Stomach smooth muscle (tissue), 2 donors: ENCODE measurements around the gene DGKH.
"Not testable (repeated sequence)": the region's sequence is repeated elsewhere in the genome, so short reads cannot be mapped to it uniquely, and the experiment has no call there.

Experiments
- H3K27ac ChIP-seq: one replicate; pipeline ENCODE4 v1.7.0; 2013; ENCODE audit warnings: mild to moderate bottlenecking, low read length, inconsistent platforms
- H3K27me3 ChIP-seq, 2 donors: one replicate each; pipeline ENCODE4 v1.7.0; 2013; ENCODE audit warnings: low read length in 2 of 2; ENCODE audit not compliant: insufficient read depth in 2 of 2, control insufficient read depth in 1 of 2
- H3K36me3 ChIP-seq, 2 donors: one replicate each; pipeline ENCODE4 v1.7.0; 2013; ENCODE audit warnings: low read length in 2 of 2; ENCODE audit not compliant: control insufficient read depth in 2 of 2, insufficient read depth in 2 of 2
- H3K4me1 ChIP-seq: one replicate; pipeline ENCODE4 v1.7.0; 2013; ENCODE audit warnings: low read length; ENCODE audit not compliant: control insufficient read depth, insufficient read depth
- H3K4me3 ChIP-seq, 2 donors: one replicate each; pipeline ENCODE4 v1.7.0; 2013; ENCODE audit warnings: low read length in 2 of 2
- H3K9ac ChIP-seq, 2 donors: one replicate each; pipeline ENCODE4 v1.7.0; 2013; ENCODE audit warnings: low read length in 2 of 2, mild to moderate bottlenecking in 1 of 2
- H3K9me3 ChIP-seq, 2 donors: one replicate each; pipeline ENCODE4 v1.7.0; 2013; ENCODE audit warnings: low read length in 2 of 2; ENCODE audit not compliant: control insufficient read depth in 2 of 2
- donor health status: healthy.
- donor health status: Pancreatic carcinoma.

Gene DGKH

DNA sequence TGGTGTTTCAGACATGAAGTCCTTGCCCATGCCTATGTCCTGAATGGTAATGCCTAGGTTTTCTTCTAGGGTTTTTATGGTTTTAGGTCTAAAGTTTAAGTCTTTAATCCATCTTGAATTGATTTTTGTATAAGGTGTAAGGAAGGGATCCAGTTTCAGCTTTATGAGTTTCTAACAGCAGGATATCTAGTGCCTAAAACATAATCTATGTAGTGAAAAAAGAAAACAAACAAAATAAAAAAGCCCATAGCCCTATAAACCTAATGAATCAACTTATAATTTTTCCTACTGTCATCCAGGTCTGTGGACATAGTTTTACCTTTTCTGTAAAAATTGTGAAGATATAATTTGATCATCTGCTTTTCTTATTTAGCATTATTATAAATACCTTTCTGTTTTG, 115.5 kb downstream of the DGKH start:
- not testable (repeated sequence) for H3K27ac ChIP-seq, H3K9me3 ChIP-seq, H3K9ac ChIP-seq, H3K27me3 ChIP-seq, H3K4me3 ChIP-seq, H3K4me1 ChIP-seq
- peaks cover 15 to 19% of the 10 kb centered on the region in 2 donors for H3K36me3 ChIP-seq

DNA sequence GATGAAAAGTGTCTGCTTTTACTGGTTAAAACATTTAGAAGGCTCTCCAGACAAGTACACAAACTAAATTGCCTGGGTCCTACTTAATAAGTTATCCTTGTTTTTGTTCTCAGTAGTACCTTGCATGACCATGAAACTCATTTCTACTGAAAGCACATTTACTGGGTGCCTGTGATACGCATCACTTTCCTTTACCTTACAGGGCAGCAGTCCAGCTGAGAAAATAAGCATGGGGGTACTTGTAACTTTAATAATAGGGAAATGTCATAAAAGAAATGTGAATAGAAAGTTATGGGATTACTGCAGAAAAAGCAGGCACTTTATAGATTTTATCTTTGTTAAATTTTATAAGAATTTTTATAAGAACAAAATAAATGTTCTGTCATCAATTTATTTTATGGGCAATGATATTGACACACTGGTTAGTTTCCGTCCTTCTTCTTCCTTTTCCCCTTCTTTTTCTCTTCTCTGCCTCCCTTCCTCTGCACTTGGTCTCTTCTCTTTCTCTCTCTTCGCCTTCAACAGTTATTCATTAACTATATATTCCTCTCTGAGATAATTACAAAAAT, 116.2 kb downstream of the DGKH start:
- Histone ChIP-seq H3K36me3 (peaks cover 13 to 18% of the 10 kb centered on the region in 2 donors), H3K4me1 (no peaks in the 10 kb centered on the region), H3K27me3 (no peaks in the 10 kb centered on the region), H3K27ac (no peak overlapping the region), H3K4me3 (no peak overlapping the region), H3K9me3 (no peaks in the 10 kb centered on the region), H3K9ac (no peak overlapping the region)

DNA sequence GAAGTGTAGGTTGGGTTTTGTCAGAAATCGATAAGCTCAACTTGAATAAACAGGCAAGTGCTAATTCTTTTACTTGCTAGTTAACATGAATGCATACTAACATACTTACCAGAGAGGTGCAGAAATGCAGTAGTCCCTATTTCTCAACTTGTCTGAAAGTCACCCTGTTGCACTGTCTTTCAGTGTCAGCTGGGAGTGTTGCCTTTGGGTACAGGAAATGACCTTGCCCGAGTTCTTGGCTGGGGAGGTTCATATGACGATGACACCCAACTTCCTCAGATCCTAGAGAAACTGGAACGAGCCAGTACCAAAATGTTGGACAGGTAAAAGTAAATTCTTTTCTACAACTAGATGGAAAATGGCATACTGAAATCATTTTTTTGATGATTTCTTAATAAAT, 120.0 kb downstream of the DGKH start:
- Histone ChIP-seq H3K9ac (no peak overlapping the region), H3K9me3 (no peaks in the 10 kb centered on the region), H3K27ac (no peak overlapping the region), H3K27me3 (no peaks in the 10 kb centered on the region), H3K36me3 (peaks cover 3 to 11% of the 10 kb centered on the region in 2 donors), H3K4me1 (no peaks in the 10 kb centered on the region), H3K4me3 (no peak overlapping the region)

DNA sequence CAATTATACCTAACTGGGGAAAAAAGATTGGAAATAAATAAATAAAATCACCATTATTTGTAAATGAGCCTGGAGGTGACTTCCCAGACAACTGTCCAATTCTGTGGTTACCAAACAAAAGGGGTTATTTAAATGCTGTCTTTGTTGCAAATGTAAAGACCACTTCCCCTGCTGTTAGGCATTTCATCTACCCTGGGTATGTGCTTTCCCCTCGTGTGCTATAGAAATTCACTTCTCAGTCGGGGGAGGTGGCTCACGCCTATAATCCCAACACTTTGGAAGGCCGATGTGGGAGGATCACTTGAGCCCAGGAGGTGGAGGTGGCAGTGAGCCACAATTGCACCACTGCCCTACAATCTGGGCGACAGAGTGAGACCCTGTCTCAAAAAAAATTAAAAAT, 121.6 kb downstream of the DGKH start:
- no peaks in the 10 kb centered on the region for H3K27me3 ChIP-seq
- H3K4me1 ChIP-seq = no peaks in the 10 kb centered on the region
- H3K4me3 ChIP-seq = no peak overlapping the region
- no peak overlapping the region for H3K9ac ChIP-seq
- peaks cover 7 to 13% of the 10 kb centered on the region in 2 donors for H3K36me3 ChIP-seq
- H3K9me3 ChIP-seq = no peaks in the 10 kb centered on the region
- H3K27ac ChIP-seq = no peak overlapping the region

DNA sequence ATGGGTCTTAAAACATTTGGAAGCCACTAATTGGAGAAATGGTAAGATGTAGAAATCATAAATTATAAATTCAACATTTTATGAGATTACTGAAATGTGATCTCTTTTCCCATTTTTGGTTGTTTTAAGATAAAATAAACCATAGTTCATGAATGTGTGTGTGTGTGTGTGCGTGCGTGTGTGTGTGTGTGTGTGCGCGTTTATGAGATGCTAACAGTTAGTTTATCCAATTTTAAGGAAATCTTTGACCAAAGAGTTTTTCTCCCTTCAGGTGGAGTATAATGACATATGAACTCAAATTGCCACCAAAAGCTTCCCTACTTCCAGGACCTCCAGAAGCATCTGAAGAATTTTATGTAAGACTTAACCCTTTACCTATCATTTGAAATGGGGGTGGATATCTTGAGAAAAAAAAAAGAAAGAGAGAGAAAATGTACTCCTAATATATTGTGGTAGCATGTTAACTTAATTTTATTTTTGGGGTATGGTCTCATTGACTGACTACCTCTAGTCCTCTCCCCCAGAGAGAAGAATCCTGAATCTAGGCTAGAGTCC, 125.4 kb downstream of the DGKH start:
- no peaks in the 10 kb centered on the region for H3K9me3 ChIP-seq
- no peaks in the 10 kb centered on the region for H3K4me1 ChIP-seq
- peaks cover 4 to 5% of the 10 kb centered on the region in 2 donors for H3K36me3 ChIP-seq
- no peaks in the 10 kb centered on the region for H3K27me3 ChIP-seq
- H3K27ac ChIP-seq = no peak overlapping the region
- no peak overlapping the region for H3K9ac ChIP-seq
- no peak overlapping the region for H3K4me3 ChIP-seq

DNA sequence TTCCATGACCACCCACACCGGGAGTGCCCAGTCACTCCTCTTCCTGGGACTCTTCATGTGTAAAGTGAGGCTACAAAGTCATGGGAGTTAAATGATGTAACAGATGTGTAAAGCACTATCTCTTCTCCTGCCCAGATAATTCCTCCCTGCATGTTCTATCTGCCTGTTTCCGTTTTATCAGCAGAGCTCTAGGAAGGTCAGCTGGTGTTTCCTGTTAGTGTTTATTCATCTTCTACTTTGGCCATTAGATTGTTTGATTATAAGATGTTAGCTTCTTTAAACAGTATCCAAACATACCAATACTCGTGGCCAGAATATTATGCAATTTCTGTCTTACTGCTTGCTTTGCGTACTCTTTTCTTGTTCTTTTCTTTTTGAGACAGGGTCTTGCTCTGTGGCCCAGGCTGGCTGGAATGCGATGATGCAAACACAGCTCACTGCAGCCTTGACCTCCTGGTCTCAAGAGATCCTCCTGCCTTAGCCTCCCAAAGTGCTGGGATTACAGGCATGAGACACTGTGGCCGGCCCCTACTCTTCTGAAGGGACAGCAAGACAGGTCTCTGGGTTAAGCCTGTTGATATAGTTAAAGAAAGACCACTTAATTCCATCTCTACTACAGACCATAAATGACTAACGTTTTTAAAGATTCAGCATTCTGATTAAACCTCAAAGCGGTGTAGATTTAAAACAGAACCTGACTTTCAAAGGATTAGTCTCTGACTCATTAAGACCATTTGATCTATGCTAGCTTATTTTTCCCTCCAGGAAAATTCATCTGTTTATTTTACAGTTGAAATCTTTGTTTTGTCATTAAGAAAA, 126.1 kb downstream of the DGKH start:
- Histone ChIP-seq H3K9ac (no peak overlapping the region), H3K36me3 (peaks cover 4 to 5% of the 10 kb centered on the region in 2 donors), H3K9me3 (no peaks in the 10 kb centered on the region), H3K4me1 (no peaks in the 10 kb centered on the region), H3K27ac (no peak overlapping the region), H3K4me3 (no peak overlapping the region), H3K27me3 (no peaks in the 10 kb centered on the region)

DNA sequence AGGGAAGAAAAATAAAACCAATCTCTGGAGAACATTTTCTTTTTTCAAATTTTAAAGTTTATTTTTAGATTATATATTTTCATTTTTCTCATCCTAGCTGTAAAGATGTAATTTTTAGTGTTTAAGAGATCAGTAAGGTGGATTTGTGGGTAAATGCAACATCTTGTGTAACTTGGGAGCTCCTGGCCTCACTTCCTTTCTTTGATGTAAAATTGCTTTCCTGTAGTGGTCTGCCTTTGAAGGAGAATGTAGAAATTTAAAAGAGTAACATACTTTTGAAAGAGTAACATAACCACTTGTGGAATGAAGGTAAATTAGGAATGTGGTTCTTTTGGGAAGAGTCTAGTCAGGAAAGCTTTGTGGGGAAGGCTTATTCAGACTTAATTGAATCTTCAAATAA, 127.8 kb downstream of the DGKH start:
- no peak overlapping the region for H3K27ac ChIP-seq
- H3K4me1 ChIP-seq = no peaks in the 10 kb centered on the region
- no peaks in the 10 kb centered on the region for H3K27me3 ChIP-seq
- H3K9ac ChIP-seq = no peak overlapping the region
- no peak overlapping the region for H3K4me3 ChIP-seq
- H3K9me3 ChIP-seq = no peaks in the 10 kb centered on the region
- H3K36me3 ChIP-seq = peaks cover 2 to 4% of the 10 kb centered on the region in 2 donors

DNA sequence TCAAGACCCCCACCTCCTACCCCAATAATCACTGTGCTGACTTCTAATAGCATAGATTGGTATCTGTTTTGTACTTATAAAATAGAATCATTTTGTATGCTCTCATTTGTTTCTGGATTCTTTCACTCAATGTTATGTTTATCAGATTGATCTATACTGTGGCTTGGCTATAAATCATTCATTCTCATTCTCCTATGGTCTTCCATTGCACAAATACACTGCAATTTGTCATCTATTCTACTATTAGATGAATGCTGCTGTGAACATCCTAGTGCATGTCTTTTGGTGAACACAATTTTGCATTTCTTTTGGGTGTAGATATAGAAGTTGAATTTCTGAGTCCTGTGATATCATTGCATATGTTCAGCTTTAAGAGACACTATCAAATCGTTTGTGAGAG, 128.7 kb downstream of the DGKH start:
- Histone ChIP-seq H3K27me3 (no peaks in the 10 kb centered on the region), H3K9me3 (no peaks in the 10 kb centered on the region), H3K36me3 (peaks cover 4% of the 10 kb centered on the region in 2 donors), H3K27ac (no peak overlapping the region), H3K4me1 (peaks cover 5% of the 10 kb centered on the region), H3K9ac (no peak overlapping the region), H3K4me3 (no peak overlapping the region)

DNA sequence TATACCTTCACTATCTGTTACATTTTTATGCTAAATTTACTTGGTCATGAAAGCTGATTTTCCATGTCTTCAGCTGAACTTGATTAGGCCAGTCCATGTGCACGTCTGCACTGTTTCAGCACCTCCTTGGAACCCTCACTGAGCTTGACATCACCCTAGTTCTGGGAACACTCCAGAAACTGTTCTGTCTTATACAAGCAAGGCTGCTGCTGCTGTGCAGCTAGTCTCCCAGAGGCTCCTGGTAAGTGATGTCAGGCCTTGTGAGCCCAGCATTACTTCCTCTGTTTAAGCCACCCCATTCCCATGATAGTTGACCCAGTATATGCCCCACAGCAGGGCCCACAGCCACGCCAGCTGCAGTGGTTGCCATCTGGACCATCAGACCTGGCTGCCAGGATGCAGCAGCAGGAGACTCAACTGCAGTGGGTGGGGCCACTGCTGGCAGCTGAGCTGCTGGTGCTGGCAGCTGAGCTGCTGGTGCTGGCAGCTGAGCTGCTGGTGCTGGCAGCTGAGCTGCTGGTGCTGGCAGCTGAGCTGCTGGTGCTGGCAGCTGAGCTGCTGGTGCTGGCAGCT, 133.0 kb downstream of the DGKH start:
- peak overlapping the region; percentile 37 for H3K27ac ChIP-seq
- H3K9me3 ChIP-seq = no peaks in the 10 kb centered on the region
- no peak overlapping the region for H3K4me3 ChIP-seq
- no peaks in the 10 kb centered on the region for H3K27me3 ChIP-seq
- no peak overlapping the region for H3K9ac ChIP-seq
- H3K36me3 ChIP-seq = peaks cover 0 to 2% of the 10 kb centered on the region in 2 donors
- H3K4me1 ChIP-seq = peaks cover 5% of the 10 kb centered on the region

DNA sequence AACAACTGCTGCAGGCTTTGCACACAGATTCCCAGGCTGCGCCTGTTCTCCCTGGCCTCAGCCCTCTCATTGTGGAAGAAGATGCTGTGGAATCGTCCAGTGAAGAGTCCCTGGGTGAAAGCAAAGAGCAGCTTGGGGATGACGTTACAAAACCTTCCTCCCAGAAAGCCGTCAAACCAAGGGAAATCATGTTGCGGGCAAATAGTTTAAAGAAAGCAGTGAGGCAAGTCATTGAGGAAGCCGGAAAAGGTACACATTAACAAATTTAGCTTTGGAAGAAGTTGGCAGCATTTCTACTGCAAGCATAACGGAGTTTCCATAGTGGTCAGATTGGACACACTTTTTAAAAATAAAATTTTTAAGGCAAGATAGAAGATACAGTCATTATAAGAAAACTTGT, 140.6 kb downstream of the DGKH start:
- Histone ChIP-seq H3K9me3 (no peaks in the 10 kb centered on the region), H3K27ac (no peak overlapping the region), H3K4me3 (no peak overlapping the region), H3K27me3 (no peaks in the 10 kb centered on the region), H3K9ac (no peak overlapping the region), H3K36me3 (peaks cover 10 to 19% of the 10 kb centered on the region in 2 donors), H3K4me1 (no peaks in the 10 kb centered on the region)
